HG02588 (cell line): ENCODE measurements around the gene FOXN4.

ENCODE experiments used
- ATAC-seq: cut with Tn5 transposase; IDR thresholded peaks from one replicate; pipeline ENCODE4 v1.9.1; 2021; ENCODE audit warnings: mild to moderate bottlenecking, moderate library complexity; ENCODE audit not compliant: unreplicated experiment

The FOXN4 gene

GRCh38 chr12:109261087-109261486 is 48.0 kb downstream of the FOXN4 start:
- no peak for ATAC-seq

- no peak for ATAC-seq
Measured at GRCh38 chr12:109259545-109259895, 49.6 kb downstream of the FOXN4 start.

- ATAC-seq = no peak
Measured at GRCh38 chr12:109258607-109259544, 50.2 kb downstream of the FOXN4 start.

- ATAC-seq = no peak
Measured at GRCh38 chr12:109258201-109258600, 50.9 kb downstream of the FOXN4 start.

- no peak for ATAC-seq
Measured at GRCh38 chr12:109256011-109256410, 53.1 kb downstream of the FOXN4 start.

GRCh38 chr12:109255377-109255776 is 53.7 kb downstream of the FOXN4 start:
- no peak for ATAC-seq

- ATAC-seq = no peak
Measured at GRCh38 chr12:109253913-109254544, 55.1 kb downstream of the FOXN4 start.

- ATAC-seq = no peak
Measured at GRCh38 chr12:109252799-109253198, 56.3 kb downstream of the FOXN4 start.

- ATAC-seq = no peak
Measured at GRCh38 chr12:109250523-109250922, 58.6 kb downstream of the FOXN4 start.

GRCh38 chr12:109247831-109248654 is 61.0 kb downstream of the FOXN4 start:
- no peak for ATAC-seq

GRCh38 chr12:109246221-109246620 is 62.9 kb downstream of the FOXN4 start:
- no peak for ATAC-seq

- no peak for ATAC-seq
Measured at GRCh38 chr12:109244073-109244472, 65.0 kb downstream of the FOXN4 start.

GRCh38 chr12:109241936-109242335 is 67.1 kb downstream of the FOXN4 start:
- no peak for ATAC-seq

- ATAC-seq = no peak
Measured at GRCh38 chr12:109240365-109240764, 68.7 kb downstream of the FOXN4 start.

- no peak for ATAC-seq
Measured at GRCh38 chr12:109239691-109240090, 69.4 kb downstream of the FOXN4 start.

GRCh38 chr12:109239179-109239578 is 69.9 kb downstream of the FOXN4 start:
- ATAC-seq = no peak

GRCh38 chr12:109236257-109236656 is 72.8 kb downstream of the FOXN4 start:
- ATAC-seq = no peak

GRCh38 chr12:109234012-109234411 is 75.1 kb downstream of the FOXN4 start:
- ATAC-seq = no peak

- ATAC-seq = no peak
Measured at GRCh38 chr12:109232731-109233130, 76.4 kb downstream of the FOXN4 start.

GRCh38 chr12:109230193-109230592 is 78.9 kb downstream of the FOXN4 start:
- ATAC-seq = no peak

- ATAC-seq = no peak
Measured at GRCh38 chr12:109228664-109229063, 80.4 kb downstream of the FOXN4 start.
